ENCODE results near the gene OR2AJ1.

OR2AJ1 gene

GRCh38 chr1:247924868-247925267, at the start of gene OR2AJ1:
OR2AJ1 (plus strand) TSS chr1:247924889; CDS start chr1:247933769, 8,880 bp downstream.
- Histone ChIP-seq H3K36me3 (ENCODE audit: insufficient read depth, low read length) (no peaks in the 10 kb centered on the region), H2AFZ (ENCODE audit: low read length, unreplicated experiment) (no peak within 1 kb of the TSS), H3K79me2 (ENCODE audit: control insufficient read depth, insufficient read depth, low read length, unreplicated experiment) (no peaks in the 10 kb centered on the region), H3K4me3 (ENCODE audit: low read depth, low read length) (no peak within 1 kb of the TSS), H3K4me1 (ENCODE audit: control insufficient read depth, insufficient read depth, low read length, unreplicated experiment) (no peaks in the 10 kb centered on the region), H3K27me3 (ENCODE audit: insufficient read depth, low read length) (no peaks in the 10 kb centered on the region), H3K27ac (ENCODE audit: low read depth, low read length) (no peak within 1 kb of the TSS)

GRCh38 chr1:247883346-247883745, 41.3 kb upstream of the OR2AJ1 start:
- Histone ChIP-seq H3K4me1 (ENCODE audit: control insufficient read depth, insufficient read depth, low read length, unreplicated experiment) (no peaks in the 10 kb centered on the region), H3K36me3 (ENCODE audit: insufficient read depth, low read length) (no peaks in the 10 kb centered on the region), H3K4me3 (ENCODE audit: low read depth, low read length) (no peak overlapping the region), H2AFZ (ENCODE audit: low read length, unreplicated experiment) (no peak overlapping the region), H3K27ac (ENCODE audit: low read depth, low read length) (no peak overlapping the region), H3K79me2 (ENCODE audit: control insufficient read depth, insufficient read depth, low read length, unreplicated experiment) (no peaks in the 10 kb centered on the region), H3K27me3 (ENCODE audit: insufficient read depth, low read length) (no peaks in the 10 kb centered on the region)

DNA sequence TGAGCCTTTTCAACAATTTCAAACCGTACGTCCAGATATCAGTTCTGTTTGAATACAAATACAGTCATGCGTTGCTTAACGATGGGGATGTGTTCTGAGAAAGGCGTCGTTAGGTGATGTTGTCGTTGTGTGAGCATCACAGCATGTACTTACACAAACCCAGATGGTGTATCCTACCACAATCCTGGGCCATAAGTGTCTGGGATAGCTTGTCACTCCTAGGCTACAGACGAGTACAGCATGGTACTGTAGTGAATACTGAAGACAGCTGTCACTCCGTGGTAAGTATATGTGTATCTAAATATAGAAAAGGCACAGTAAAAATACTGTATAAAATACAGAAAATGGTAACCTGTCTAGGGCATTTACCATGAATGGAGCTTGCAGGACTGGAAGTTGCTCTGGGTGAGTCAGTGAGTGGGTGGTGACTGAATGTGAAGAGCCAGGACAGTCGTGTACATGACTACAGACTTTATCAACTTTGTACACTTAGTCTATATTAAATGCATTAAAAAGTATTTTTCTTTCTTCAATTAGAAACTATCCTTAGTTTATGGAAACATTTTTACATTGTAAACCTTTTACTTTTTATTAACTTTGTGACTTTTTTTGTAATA, 39.8 kb upstream of the OR2AJ1 start:
- no peak overlapping the region for H3K27ac ChIP-seq (ENCODE audit: low read depth, low read length)
- H3K36me3 ChIP-seq (ENCODE audit: insufficient read depth, low read length), result no peaks in the 10 kb centered on the region
- H3K4me3 ChIP-seq (ENCODE audit: low read depth, low read length), result no peak overlapping the region
- H2AFZ ChIP-seq (ENCODE audit: low read length, unreplicated experiment), result no peak overlapping the region
- H3K27me3 ChIP-seq (ENCODE audit: insufficient read depth, low read length), result no peaks in the 10 kb centered on the region
- H3K4me1 ChIP-seq (ENCODE audit: control insufficient read depth, insufficient read depth, low read length, unreplicated experiment), result no peaks in the 10 kb centered on the region
- H3K79me2 ChIP-seq (ENCODE audit: control insufficient read depth, insufficient read depth, low read length, unreplicated experiment), result no peaks in the 10 kb centered on the region

GRCh38 chr1:247895163-247895637, 29.5 kb upstream of the OR2AJ1 start, which contains the start of gene OR2W3:
OR2W3 (plus strand) TSS chr1:247895587; CDS start chr1:247895587, 0 bp downstream.
- no peaks in the 10 kb centered on the region for H3K4me1 ChIP-seq (ENCODE audit: control insufficient read depth, insufficient read depth, low read length, unreplicated experiment)

GRCh38 chr1:247895976-247896375, 28.7 kb upstream of the OR2AJ1 start:
- no peaks in the 10 kb centered on the region for H3K4me1 ChIP-seq (ENCODE audit: control insufficient read depth, insufficient read depth, low read length, unreplicated experiment)
- no peaks in the 10 kb centered on the region for H3K36me3 ChIP-seq (ENCODE audit: insufficient read depth, low read length)
- no peak overlapping the region for H3K27ac ChIP-seq (ENCODE audit: low read depth, low read length)
- H3K4me3 ChIP-seq (ENCODE audit: low read depth, low read length), result no peak overlapping the region
- H3K27me3 ChIP-seq (ENCODE audit: insufficient read depth, low read length), result no peaks in the 10 kb centered on the region
- H3K79me2 ChIP-seq (ENCODE audit: control insufficient read depth, insufficient read depth, low read length, unreplicated experiment), result no peaks in the 10 kb centered on the region
- H2AFZ ChIP-seq (ENCODE audit: low read length, unreplicated experiment), result no peak overlapping the region

More at GRCh38 chr1:247895163-247895637, 29.5 kb upstream of the OR2AJ1 start, which contains the start of gene OR2W3:
- H3K36me3 ChIP-seq (ENCODE audit: insufficient read depth, low read length), result no peaks in the 10 kb centered on the region
- H3K4me3 ChIP-seq (ENCODE audit: low read depth, low read length), result no peak within 1 kb of the TSS
- no peaks in the 10 kb centered on the region for H3K27me3 ChIP-seq (ENCODE audit: insufficient read depth, low read length)
- H3K27ac ChIP-seq (ENCODE audit: low read depth, low read length), result no peak within 1 kb of the TSS
- no peaks in the 10 kb centered on the region for H3K79me2 ChIP-seq (ENCODE audit: control insufficient read depth, insufficient read depth, low read length, unreplicated experiment)
- H2AFZ ChIP-seq (ENCODE audit: low read length, unreplicated experiment), result no peak within 1 kb of the TSS

- no peak overlapping the region for H3K27ac ChIP-seq (ENCODE audit: low read depth, low read length)
- no peaks in the 10 kb centered on the region for H3K27me3 ChIP-seq (ENCODE audit: insufficient read depth, low read length)
- H3K36me3 ChIP-seq (ENCODE audit: insufficient read depth, low read length), result no peaks in the 10 kb centered on the region
- H3K4me1 ChIP-seq (ENCODE audit: control insufficient read depth, insufficient read depth, low read length, unreplicated experiment), result no peaks in the 10 kb centered on the region
- H2AFZ ChIP-seq (ENCODE audit: low read length, unreplicated experiment), result no peak overlapping the region
- no peaks in the 10 kb centered on the region for H3K79me2 ChIP-seq (ENCODE audit: control insufficient read depth, insufficient read depth, low read length, unreplicated experiment)
- H3K4me3 ChIP-seq (ENCODE audit: low read depth, low read length), result no peak overlapping the region
These were observed 20.6 kb upstream of the OR2AJ1 start for GRCh38 chr1:247904122-247904521.

GRCh38 chr1:247905181-247905580, 19.5 kb upstream of the OR2AJ1 start:
- H3K36me3 ChIP-seq (ENCODE audit: insufficient read depth, low read length), result no peaks in the 10 kb centered on the region
- no peak overlapping the region for H3K4me3 ChIP-seq (ENCODE audit: low read depth, low read length)
- no peaks in the 10 kb centered on the region for H3K79me2 ChIP-seq (ENCODE audit: control insufficient read depth, insufficient read depth, low read length, unreplicated experiment)
- no peak overlapping the region for H3K27ac ChIP-seq (ENCODE audit: low read depth, low read length)
- no peaks in the 10 kb centered on the region for H3K27me3 ChIP-seq (ENCODE audit: insufficient read depth, low read length)
- H2AFZ ChIP-seq (ENCODE audit: low read length, unreplicated experiment), result no peak overlapping the region
- H3K4me1 ChIP-seq (ENCODE audit: control insufficient read depth, insufficient read depth, low read length, unreplicated experiment), result no peaks in the 10 kb centered on the region

DNA sequence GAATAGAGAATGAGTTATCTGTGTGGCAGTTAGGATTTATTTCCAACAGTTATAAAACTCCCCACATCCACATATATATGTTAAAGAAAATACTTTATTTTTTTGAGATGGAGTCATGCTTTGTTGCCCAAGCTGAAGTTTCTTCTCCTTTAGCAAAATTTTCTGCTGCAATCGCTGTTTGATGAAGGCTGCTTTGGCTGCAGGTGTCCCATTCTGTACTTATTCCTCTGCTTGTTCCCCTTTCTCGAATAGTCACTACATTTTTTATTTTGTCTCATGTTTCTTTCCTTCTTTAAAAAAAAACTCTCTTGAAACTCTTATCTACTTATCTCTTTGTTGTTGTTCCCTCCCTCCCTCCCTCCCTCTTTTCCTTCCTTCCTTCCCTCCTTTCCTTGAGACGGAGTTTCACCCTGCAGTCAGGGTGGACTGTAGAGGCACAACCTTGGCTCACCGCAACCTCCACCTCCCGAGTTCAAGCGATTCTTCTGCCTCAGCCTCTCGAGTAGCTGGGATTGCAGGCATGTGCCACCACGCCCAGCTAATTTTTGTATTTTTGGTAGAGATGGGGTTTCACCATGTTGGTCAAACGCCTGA, 18.7 kb upstream of the OR2AJ1 start:
- Histone ChIP-seq H3K27ac (ENCODE audit: low read depth, low read length) (no peak overlapping the region), H3K36me3 (ENCODE audit: insufficient read depth, low read length) (no peaks in the 10 kb centered on the region), H3K4me1 (ENCODE audit: control insufficient read depth, insufficient read depth, low read length, unreplicated experiment) (no peaks in the 10 kb centered on the region), H3K79me2 (ENCODE audit: control insufficient read depth, insufficient read depth, low read length, unreplicated experiment) (no peaks in the 10 kb centered on the region), H2AFZ (ENCODE audit: low read length, unreplicated experiment) (no peak overlapping the region), H3K4me3 (ENCODE audit: low read depth, low read length) (no peak overlapping the region), H3K27me3 (ENCODE audit: insufficient read depth, low read length) (no peaks in the 10 kb centered on the region)

- no peaks in the 10 kb centered on the region for H3K79me2 ChIP-seq (ENCODE audit: control insufficient read depth, insufficient read depth, low read length, unreplicated experiment)
- H3K27me3 ChIP-seq (ENCODE audit: insufficient read depth, low read length), result no peaks in the 10 kb centered on the region
- no peak overlapping the region for H3K4me3 ChIP-seq (ENCODE audit: low read depth, low read length)
- no peak overlapping the region for H2AFZ ChIP-seq (ENCODE audit: low read length, unreplicated experiment)
- H3K4me1 ChIP-seq (ENCODE audit: control insufficient read depth, insufficient read depth, low read length, unreplicated experiment), result no peaks in the 10 kb centered on the region
- H3K36me3 ChIP-seq (ENCODE audit: insufficient read depth, low read length), result no peaks in the 10 kb centered on the region
- no peak overlapping the region for H3K27ac ChIP-seq (ENCODE audit: low read depth, low read length)
These were observed 18.1 kb upstream of the OR2AJ1 start for GRCh38 chr1:247906504-247907047.

- Histone ChIP-seq H3K4me1 (ENCODE audit: control insufficient read depth, insufficient read depth, low read length, unreplicated experiment) (no peaks in the 10 kb centered on the region), H3K4me3 (ENCODE audit: low read depth, low read length) (no peak overlapping the region)
These were observed 15.9 kb upstream of the OR2AJ1 start for GRCh38 chr1:247908766-247909165.

DNA sequence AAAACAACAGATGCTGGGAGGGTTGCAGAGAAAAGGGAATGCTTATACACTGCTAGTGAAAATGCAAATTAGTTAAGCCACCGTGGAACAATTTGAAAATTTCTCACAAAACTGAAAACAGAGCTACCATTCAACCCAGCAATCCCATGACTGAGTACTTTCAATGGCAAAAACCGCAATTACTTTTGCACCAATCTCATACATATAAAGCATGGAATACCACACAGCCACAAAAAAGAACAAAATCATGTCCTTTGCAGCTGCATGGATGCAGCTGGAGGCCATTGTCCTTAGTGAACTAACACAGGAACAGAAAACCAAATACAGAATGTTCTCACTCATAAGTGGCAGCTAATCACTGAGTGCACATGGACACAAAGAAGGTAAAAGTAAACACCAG, 10.9 kb upstream of the OR2AJ1 start:
- H3K79me2 ChIP-seq (ENCODE audit: control insufficient read depth, insufficient read depth, low read length, unreplicated experiment), result no peaks in the 10 kb centered on the region
- no peaks in the 10 kb centered on the region for H3K27me3 ChIP-seq (ENCODE audit: insufficient read depth, low read length)
- H3K36me3 ChIP-seq (ENCODE audit: insufficient read depth, low read length), result no peaks in the 10 kb centered on the region
- H2AFZ ChIP-seq (ENCODE audit: low read length, unreplicated experiment), result no peak overlapping the region
- H3K27ac ChIP-seq (ENCODE audit: low read depth, low read length), result no peak overlapping the region
- H3K4me3 ChIP-seq (ENCODE audit: low read depth, low read length), result no peak overlapping the region
- H3K4me1 ChIP-seq (ENCODE audit: control insufficient read depth, insufficient read depth, low read length, unreplicated experiment), result no peaks in the 10 kb centered on the region

More at GRCh38 chr1:247908766-247909165, 15.9 kb upstream of the OR2AJ1 start:
- Histone ChIP-seq H3K79me2 (ENCODE audit: control insufficient read depth, insufficient read depth, low read length, unreplicated experiment) (no peaks in the 10 kb centered on the region), H3K36me3 (ENCODE audit: insufficient read depth, low read length) (no peaks in the 10 kb centered on the region), H3K27ac (ENCODE audit: low read depth, low read length) (no peak overlapping the region), H3K27me3 (ENCODE audit: insufficient read depth, low read length) (no peaks in the 10 kb centered on the region), H2AFZ (ENCODE audit: low read length, unreplicated experiment) (no peak overlapping the region)

All from ACC112 (cell line).